Endometrium (tissue), 2 donors: Measurements from ENCODE around the gene CASD1.

Source experiments
- FAIRE-seq: peaks from 2 replicates; lab custom pipeline; 2012; peaks lifted over from hg19 to GRCh38; lab: Jason Lieb, UNC
- donor health status: control.
- donor health status: control.

The CASD1 gene

DNA sequence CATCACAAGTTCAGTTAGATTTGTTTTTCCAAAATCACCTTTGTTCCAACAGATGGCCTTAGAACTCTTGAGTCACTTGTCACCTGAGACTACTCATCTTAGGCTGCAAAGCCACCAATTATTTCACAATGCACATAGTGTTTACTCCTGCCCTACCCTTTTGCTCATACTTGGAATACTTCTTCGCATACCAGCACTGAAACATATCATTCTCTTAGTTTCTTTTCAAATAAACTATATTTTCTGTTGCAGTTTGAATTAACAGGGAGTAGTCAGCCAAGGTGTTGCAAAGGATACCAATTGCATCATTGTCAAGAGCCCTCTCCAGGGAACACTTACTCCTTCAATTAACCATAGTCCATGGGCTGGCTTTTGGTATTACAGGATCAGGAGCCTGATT, 71.0 kb downstream of the CASD1 start:
- FAIRE-seq, result no peak

DNA sequence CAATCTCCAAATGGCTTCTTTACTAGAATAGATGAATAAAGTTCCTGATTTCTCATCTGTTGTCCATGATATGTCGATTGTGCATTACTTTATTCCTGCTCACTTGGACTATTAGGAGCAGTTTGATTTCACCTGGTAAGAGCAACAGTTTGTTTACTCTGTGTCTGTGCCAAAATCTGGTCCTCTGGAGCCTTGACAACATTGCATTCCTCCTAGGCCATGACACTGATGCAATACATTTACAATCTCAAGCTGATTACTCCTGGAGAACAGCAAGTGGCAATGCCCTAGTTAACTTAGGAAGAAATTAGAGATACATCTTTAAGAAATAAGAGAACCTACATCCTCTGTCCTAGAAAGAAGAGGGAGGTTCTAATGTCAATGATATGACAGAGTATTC, 74.5 kb downstream of the CASD1 start:
- FAIRE-seq, result no peak

DNA sequence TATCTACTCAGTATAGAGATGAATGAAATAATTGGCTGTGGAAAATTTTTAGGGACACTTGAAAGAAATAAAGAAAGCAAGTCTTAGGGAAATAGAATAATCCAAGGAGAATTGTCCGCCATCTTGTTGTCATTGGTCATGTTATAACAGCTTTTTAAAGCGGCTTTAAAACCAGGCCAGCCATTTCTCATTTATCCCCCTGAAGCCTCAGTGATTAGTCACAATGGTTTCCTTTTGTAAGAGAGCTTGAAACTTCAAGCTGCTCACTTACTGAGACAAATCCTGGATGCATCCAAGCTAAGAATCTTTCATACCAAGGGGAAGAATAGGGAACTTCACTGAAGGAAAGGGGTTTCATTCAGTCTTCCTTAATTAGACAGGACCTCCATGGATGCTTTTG, 78.5 kb downstream of the CASD1 start:
- no peak for FAIRE-seq

DNA sequence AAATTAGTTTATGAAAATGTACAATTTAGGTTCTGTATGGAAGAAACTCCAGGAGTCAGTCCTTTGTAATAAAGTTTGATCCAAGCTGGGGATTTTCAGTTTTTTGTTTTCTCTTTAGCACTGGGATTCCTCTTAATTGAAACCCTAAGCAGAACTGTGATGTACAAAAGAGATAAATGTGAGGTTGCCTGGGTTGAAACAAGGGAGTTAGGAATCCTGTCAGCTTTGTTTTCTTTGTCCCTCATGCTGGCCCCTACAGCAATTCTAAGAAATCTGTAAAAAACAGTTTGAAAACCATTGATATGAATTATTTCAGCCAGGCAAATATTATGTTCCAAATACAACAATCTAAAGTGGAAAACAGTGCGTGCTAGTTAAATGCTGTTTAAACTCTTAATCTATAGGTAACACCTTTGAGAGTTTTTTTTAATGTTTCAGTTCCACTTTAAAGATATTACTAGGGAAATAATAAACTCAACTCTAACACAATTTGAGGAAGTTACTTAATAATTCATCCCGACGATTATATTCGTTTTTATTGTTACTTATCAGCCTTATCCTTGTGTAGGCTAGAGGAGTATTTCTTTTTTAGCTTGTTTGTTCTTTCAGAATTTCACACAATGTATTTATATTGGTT, 81.0 kb downstream of the CASD1 start:
- no peak for FAIRE-seq

DNA sequence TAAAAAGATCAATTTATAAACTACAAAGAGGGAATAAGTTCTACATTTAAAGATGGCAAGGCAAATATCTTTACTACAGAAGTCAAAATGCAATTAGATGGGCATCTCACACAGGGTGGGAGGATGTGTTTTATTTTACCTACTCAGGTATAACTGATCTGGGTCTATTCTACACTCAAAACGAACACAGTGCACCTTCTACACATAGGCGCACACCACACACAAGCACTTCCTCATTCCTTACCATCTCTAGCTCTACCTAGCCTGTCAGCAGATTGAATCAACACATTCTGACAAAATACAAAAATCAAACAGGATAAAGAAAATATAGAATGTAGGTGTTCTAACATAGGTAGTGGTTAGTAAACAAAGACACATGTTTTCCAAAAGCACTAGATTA, 81.6 kb downstream of the CASD1 start:
- no peak for FAIRE-seq

DNA sequence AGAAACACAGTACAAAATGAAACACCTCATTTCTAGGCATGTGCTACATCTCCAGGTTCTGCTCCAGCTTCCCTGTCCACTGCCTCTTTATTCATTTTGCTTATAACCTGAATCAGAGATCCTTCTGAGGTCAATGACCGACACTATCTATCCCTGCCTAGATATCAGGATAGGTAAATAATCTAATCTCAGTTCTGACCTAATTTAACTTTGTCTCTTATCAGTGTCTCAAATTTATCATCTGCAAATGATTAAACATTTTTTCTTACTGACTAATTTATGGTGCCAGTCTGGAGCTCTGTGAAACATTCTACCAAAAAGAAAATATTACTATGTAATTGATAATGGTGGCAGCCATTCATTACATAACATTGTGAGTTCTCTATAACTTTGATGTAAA, 85.3 kb downstream of the CASD1 start:
- FAIRE-seq, result no peak

DNA sequence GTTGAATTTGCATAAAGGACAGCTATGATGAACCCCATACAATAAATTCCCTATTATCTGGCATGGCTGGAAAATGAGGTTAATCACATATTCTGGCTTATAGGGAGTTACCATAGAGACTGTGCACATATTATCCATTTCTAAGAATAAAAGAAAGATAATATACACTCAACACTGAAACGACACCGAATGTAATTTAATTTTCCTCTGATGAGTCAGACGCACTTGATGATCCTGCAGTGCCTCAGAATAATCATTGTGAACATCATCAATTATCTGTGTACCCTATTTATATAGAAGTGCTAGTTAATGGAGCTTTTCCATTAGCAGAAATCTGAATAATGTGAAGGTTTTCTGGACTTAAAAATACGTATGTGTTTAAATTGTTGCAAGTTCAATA, 86.1 kb downstream of the CASD1 start:
- FAIRE-seq, result no peak

DNA sequence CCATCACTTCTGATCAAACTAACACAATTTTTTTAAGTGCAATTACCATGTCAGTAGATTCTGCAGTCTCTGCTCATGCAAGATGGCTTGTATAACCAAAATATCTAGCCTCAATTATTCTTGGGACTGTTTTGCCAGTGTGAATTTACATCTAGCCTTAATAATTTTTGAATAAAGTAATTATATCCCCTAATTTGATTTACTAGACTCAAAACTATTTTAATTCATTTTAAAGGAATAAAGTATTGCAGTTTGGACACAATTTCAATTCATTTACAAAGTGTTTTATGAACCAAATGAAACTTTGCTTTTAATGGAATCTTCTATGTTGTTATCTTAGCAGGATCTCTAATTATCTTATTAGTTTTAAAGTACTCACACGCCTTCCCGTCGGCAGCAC, 90.7 kb downstream of the CASD1 start:
- FAIRE-seq, result no peak

DNA sequence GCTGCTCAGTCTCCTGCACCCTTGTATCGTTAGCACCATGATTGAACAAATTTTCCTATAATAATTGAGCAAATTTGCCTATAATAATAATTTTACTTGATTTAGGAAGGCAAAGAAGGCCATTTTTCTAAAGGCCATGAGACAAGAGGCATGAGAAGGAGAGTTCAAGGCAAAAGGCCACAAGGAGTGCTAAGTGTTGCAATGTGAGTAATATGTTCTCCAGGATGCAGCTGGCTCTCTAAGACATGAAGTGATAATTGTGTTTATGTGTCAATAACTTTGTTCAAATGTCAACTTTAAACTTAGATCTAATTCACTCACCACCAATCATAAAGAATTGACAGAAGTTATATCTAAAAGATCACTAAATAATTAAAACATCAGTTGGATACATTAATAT, 92.6 kb downstream of the CASD1 start:
- FAIRE-seq, result no peak

DNA sequence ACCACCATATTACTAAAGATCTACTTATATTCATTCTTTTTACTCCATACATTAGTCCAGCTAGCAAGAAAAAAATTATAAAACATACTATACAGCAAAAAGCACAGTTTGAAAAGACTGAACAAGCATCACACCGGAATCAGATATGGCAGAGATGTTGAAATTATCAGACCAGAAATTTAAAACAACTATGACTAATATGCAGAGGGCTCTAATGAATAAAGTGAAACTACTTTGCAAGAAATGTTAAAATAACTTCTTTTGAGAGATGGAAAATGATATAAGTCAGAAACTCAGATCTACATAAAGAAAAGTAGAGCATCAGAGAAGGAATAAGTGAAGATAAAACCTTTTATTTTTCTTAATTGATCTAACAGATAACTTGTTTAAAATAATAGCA, 95.4 kb downstream of the CASD1 start:
- FAIRE-seq, result no peak
